NCI-H526 treated with DMSO at 0.1 percent for 48 hours (cell line): ENCODE results near the gene CISD3.

Experiments used
- DNase-seq: peaks from one replicate; lab custom pipeline; 2025; lab: John Stamatoyannopoulos, UW

Gene CISD3

GRCh38 chr17:38728290-38728831 lies 1.8 kb upstream of the CISD3 start:
- no peak for DNase-seq

GRCh38 chr17:38729368-38729885 lies 714 bp upstream of the CISD3 start:
- no peak for DNase-seq

- DNase-seq, result peak; percentile 28
Observed at GRCh38 chr17:38730526-38731379, 612 bp downstream of the CISD3 start.

DNA sequence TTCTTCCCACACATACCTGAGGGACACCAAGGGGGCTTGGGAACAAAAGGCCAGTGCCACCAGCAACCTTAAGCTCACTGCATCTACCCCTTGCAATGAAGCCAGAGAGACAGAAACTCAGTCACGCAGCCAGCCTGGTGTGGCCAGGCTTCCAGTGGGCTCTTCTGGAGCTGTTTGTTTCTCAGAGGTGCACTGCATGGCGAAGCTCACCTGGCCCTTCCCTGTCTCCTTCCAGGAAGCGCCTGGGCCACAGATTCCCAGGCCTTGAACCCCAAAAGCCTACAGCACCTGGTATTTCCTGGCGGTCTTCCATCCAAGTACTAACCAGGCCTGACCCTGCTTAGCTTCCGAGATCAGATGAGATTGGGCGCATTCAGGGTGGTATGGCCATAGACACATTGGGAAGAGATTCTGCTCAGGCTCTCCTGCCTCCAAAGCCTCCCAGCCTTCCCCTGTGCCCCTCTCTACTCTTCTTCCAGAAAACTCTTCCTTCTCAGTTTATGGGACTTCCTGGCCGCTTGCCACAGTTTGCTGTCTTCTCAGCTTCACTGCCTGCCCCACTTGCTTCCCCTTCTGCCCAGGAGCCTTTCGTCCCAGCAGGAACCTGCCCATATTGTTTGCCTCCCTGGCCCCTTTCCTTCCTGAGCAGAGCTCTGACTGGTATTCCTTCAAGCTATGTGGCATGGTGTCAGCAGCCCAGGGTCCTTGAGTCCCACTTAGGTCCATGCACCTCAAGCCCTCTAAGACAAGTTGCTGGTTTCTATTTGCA lies 1.6 kb downstream of the CISD3 start:
- DNase-seq, result no peak

DNA sequence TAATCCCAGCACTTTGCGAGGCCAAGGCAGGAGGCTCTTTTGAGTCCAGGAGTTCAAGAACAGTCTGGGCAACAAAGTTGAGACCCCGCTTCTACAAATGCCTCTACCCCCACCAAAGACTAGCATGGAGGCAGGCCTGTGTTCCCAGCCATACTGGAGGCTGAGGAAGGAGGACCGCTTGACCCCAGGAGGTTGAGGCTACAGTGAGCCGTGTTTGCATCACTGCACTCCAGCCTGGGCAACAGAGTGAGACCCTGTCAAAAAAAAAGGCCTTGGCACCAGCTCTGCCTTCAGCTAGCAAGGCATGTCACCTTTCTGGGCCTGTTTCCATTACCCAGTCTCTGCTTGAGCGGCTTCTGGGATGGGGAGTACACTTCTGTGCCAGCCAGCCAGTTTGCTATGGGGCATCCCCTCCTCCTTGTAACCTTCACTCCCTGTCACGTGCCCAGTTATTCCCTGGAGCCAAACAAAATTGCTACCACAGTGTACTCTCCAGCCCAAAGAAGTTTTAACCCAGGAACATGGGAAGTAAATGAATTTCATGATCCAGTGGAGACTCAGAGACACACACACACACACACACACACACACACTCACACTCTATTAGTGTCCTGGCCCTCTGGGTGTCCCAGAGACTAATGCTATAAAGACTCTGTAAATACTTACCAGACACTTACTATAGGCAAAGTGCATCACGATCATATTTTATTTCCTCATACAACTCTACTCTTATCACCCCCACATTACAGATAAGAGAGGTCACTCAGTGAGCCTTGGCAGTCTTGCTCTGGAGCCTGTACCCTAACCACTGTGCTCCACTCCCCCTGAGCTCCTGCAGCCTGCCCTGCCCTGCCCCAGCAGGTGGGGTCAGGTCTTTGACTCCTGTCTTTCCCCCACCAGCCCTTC lies 2.5 kb downstream of the CISD3 start:
- DNase-seq, result no peak

DNA sequence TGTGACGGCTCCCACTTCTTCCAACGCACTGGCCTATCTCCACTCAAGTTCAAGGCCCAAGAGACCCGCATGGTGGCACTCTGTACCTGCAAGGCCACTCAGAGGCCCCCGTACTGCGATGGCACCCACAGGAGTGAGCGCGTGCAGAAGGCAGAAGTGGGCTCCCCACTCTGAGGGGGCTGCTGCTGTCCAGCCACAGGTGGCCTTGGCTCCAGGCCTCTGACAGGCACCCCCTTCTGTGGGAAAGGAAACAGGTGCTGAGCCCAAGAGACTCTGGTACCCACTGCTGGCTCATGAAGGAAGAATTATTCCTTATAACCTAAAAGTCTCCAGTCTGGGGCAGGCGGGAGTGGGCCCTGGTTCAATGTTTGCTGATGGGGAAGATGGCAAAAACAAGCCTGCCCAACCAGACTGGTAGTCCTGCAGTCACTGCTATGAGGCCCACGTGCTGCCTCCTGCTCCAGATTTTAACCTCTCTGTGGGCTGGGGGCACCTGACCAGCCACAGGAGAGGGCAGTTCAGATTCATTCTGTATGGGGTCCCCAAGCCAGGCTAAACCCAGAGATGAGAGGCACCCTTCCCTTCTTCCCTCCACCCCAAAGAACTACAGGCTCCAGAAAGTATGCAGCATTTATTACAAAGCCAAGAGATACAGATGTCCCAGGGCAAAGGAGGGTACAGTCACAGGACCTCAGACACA lies 3.3 kb downstream of the CISD3 start:
- no peak for DNase-seq

- no peak for DNase-seq
Observed at GRCh38 chr17:38733982-38734973, 4.1 kb downstream of the CISD3 start.

GRCh38 chr17:38735161-38735997 lies 5.2 kb downstream of the CISD3 start:
- no peak for DNase-seq

DNA sequence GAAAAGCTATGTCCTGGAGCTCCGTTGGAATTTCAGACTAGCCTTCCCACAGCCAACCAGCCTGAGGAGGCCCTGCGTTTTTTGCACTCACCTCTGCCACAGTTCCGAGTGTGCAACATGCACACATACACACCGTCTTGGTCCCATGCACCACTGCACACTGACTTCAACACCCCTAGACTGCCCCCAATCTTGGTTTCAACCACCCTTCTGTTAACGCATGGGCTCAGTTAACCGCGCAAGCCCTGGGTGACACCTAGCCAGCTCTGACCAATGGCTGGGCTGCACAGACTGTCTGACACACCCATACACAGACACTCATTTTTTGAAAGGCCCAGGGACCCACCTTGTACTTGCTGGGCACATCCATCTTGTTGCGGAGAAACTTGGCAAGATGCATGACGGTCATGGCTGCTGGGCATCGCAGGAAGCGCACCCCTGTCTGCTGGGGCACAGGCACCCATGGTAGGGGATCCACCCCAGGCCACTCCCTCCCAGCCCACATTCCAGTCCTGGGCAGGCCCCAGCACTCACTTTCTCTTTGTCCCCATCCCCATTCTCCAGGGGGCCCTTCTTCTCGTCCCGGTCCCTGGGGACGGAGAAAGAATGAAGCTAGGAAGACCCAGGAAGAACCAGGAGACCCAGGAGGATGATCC lies 8.0 kb downstream of the CISD3 start:
- no peak for DNase-seq

DNA sequence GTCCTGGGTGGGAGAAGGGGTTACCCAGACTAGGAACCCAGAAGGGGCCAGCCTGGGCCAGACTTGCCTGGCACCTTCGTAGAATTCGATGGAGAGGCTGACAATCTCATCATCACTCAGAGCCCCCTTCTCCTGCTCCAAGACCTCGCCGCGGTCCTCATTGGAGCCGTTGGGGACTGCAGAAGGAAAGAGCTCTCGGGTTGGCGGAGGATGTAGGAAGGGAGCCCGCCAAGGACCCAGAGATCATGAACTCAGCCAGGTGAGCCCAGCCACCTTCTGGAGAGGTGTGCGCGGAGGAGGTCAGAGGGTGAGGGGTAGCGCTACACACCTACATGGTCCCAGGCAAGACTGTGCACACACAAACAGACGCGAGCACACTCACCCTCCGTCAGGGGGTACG lies 8.5 kb downstream of the CISD3 start:
- DNase-seq, result no peak

GRCh38 chr17:38739305-38739704 lies 9.2 kb downstream of the CISD3 start:
- DNase-seq, result no peak

DNA sequence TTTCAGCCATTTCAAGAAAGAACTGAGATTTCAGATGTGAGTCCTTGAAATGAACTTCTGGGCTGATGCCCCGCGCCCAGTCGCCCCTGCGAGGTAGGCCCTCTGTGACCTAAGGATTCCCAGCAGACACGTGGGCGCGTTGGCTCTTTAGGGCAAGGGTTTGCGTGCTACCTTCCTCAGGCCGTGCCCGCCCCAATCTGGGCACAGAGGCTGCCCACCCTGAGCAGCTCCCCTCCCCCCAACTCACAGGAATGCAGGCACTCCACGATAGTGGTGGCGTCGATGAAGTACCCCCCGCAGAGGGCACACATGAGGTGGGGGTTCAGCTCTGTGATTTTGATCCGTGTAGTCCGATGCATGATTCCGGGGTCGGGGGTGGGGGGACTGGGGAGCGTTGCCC lies 9.9 kb downstream of the CISD3 start:
- no peak for DNase-seq

GRCh38 chr17:38740806-38741205 lies 10.7 kb downstream of the CISD3 start:
- DNase-seq, result no peak

- DNase-seq, result no peak
Observed at GRCh38 chr17:38741461-38741860, 11.3 kb downstream of the CISD3 start.

DNA sequence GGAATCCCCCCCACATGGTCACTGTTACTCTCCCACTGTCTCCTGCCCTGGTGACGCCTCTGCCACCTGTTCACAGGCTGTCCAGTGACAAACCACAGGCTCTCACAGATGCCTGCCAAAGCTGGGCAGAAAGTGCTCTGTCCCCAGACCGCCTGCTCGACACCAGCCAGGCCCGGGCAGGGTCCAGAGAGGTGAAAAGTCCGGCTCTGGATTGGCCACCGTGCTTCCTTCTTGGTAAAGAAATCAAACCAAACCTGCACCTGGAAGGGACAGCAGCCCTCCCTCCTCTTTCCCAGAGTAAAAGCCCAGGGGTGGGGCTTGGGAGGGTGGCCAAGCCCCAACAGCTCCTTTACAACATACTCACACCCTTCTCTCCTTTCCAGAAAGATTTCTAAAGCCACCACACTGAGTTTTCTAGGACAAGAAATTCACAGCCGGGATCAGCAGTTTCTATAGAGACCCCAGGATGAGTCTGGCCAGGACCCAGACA lies 11.8 kb downstream of the CISD3 start:
- DNase-seq, result no peak

DNA sequence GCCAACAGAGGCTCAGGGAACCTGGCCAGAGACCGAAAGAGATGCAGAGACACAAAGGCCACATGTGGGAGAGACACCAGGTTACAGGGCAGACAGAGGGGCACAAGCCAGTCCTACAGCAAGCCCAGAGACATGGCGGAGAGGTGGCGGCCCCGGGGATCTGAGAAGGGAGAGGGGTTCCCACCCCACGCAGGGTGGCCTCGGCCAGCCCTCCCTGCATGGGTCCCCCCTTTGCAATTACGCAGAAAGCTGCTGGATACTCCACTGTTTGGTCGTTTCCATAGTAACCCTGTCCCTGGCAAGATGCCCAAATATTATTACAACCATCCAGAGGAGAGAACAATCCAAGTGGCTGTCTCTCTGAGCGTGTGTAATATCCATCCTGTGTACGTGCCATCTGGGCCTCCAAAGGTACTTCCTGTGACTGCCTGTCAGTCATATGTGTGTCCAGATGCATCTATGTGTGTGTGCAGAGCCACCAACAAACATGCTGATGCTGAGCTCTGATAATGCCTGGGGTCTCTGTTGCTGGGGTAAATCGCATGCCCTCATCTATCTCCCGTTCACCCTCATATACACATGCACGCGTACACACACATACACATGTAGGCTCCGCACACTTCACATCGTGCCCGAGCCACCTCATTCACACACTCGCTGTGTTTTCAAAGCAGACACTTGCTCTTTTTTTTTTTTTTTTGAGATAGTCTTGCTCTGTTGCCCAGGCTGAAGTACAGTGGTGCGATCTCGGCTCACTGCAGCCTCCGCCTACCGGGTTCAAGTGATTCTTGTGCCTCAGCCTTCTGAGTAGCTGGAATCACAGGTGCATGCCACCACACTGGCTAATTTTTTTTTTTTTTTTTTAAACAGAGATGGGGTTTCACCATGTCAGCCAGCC lies 12.5 kb downstream of the CISD3 start:
- DNase-seq, result no peak

- no peak for DNase-seq
Observed at GRCh38 chr17:38743556-38744171, 13.5 kb downstream of the CISD3 start.
